HL-60 (cell line): Measurements from ENCODE around the gene ADSL.

Experiments
- DNase-seq, 2 experiments: peaks; one replicate each; pipeline ENCODE4 v3.0.0-alpha.2; 2010 to 2020; ENCODE audit warnings: low read depth in 1 of 2, low spot score in 1 of 2
- H3K27ac ChIP-seq: fragments of 250-450 bp; sonication (Bioruptor Pico); replicated peaks from 2 replicates; pipeline ENCODE4 v1.5.1; 2020; ENCODE audit warnings: mild to moderate bottlenecking, moderate library complexity
- H3K27me3 ChIP-seq: fragments of 250-450 bp; sonication (Bioruptor Pico); 2 replicates; pipeline ENCODE4 v1.5.1; 2021; ENCODE audit warnings: mild to moderate bottlenecking, moderate library complexity; ENCODE audit not compliant: insufficient read depth, poor library complexity, severe bottlenecking
- H3K4me3 ChIP-seq: replicated peaks from 2 replicates; pipeline ENCODE4 v1.5.1; 2011; ENCODE audit warnings: mild to moderate bottlenecking, control low read depth, low read length; ENCODE audit not compliant: insufficient read depth
- CTCF ChIP-seq: IDR thresholded peaks from one replicate; pipeline ENCODE4 v1.5.1; 2011; ENCODE audit warnings: low read length, control low read depth, inconsistent platforms; ENCODE audit not compliant: insufficient read depth
- GABPA ChIP-seq: IDR thresholded peaks from 2 replicates; pipeline ENCODE4 v1.6.1; 2012; ENCODE audit warnings: low read depth
- POLR2AphosphoS5 ChIP-seq: IDR thresholded peaks from 2 replicates; pipeline ENCODE4 v1.6.1; 2012; ENCODE audit warnings: low read depth
- REST ChIP-seq: IDR thresholded peaks from 2 replicates; pipeline ENCODE4 v1.6.1; 2012; ENCODE audit warnings: low read depth; ENCODE audit not compliant: insufficient replicate concordance
- SPI1 ChIP-seq: IDR thresholded peaks from 2 replicates; pipeline ENCODE4 v1.6.1; 2012; ENCODE audit warnings: low read depth, mild to moderate bottlenecking, borderline replicate concordance

Gene ADSL

GRCh38 chr22:40420341-40421081, 74.2 kb downstream of the ADSL start:
- H3K27me3 ChIP-seq: no peaks in the 10 kb centered on the region
- no peak overlapping the region for H3K27ac ChIP-seq
- no peak overlapping the region for H3K4me3 ChIP-seq
- TF ChIP-seq POLR2AphosphoS5 (no peak), REST (no peak), GABPA (no peak), CTCF (no peak), SPI1 (no peak)
- DNase-seq: no peak

GRCh38 chr22:40421082-40421350, 74.7 kb downstream of the ADSL start:
- TF ChIP-seq CTCF (no peak), REST (no peak), SPI1 (no peak), GABPA (no peak), POLR2AphosphoS5 (no peak)
- no peak overlapping the region for H3K27ac ChIP-seq
- H3K27me3 ChIP-seq: no peaks in the 10 kb centered on the region
- no peak for DNase-seq
- no peak overlapping the region for H3K4me3 ChIP-seq

GRCh38 chr22:40421941-40422340, 75.6 kb downstream of the ADSL start:
- no peaks in the 10 kb centered on the region for H3K27me3 ChIP-seq
- no peak for DNase-seq
- H3K27ac ChIP-seq: no peak overlapping the region
- TF ChIP-seq POLR2AphosphoS5 (0 out of 2 replicates have a peak, but pooled peaks have one; percentile 26), CTCF (no peak)
- no peak overlapping the region for H3K4me3 ChIP-seq
